Naive thymus-derived CD8-positive, alpha-beta T cell (primary cell): ENCODE data around the gene CFAP221. TPM values are rescaled to one million over a fixed set of nuclear protein-coding genes. Genes with fewer than 3 reads are reported as not detected.

ENCODE experiments used
- ATAC-seq, 2 donors: fragments of 150-1000 bp; cut with Tn5 transposase in 1 of 2; sonication (Bioruptor Pico), chemical (Tn5 transposase) in 1 of 2; 1 replicate in 1 of 2; 2 replicates in 1 of 2; pipeline ENCODE4 v1.10.0; 2021; ENCODE audit warnings: mild to moderate bottlenecking in 2 of 2, moderate library complexity in 2 of 2
- POLR2A ChIA-PET: fragments of 350-600 bp; sonication (Branson Sonifier 250); formaldehyde crosslinking; loops from one replicate; lab custom pipeline; 2021; ENCODE audit warnings: antibody characterized with exemption; lab: Charles Lee
- DNase-seq, 10 donors: peaks; one replicate each; pipeline versions ENCODE4 v3.0.0 to v3.0.0-alpha.2; 2020 to 2022
- H3K27ac Mint-ChIP-seq, 10 donors: one replicate each; pipeline ENCODE4 v1.8.0; 2020 to 2022; ENCODE audit warnings: mild to moderate bottlenecking in 10 of 10, mixed read lengths in 10 of 10, moderate library complexity in 4 of 10, inconsistent platforms in 1 of 10
- H3K27me3 Mint-ChIP-seq, 5 donors: one replicate each; pipeline ENCODE4 v1.8.0; 2021 to 2022; ENCODE audit warnings: mixed read lengths in 5 of 5
- H3K36me3 Mint-ChIP-seq, 3 donors: one replicate each; pipeline ENCODE4 v1.8.0; 2020 to 2022; ENCODE audit warnings: mixed read lengths in 3 of 3, mild to moderate bottlenecking in 2 of 3, inconsistent platforms in 1 of 3
- H3K4me1 Mint-ChIP-seq, 4 donors: one replicate each; pipeline ENCODE4 v1.8.0; 2021 to 2022; ENCODE audit warnings: mixed read lengths in 4 of 4
- H3K4me3 Mint-ChIP-seq, 10 donors: one replicate each; pipeline ENCODE4 v1.8.0; 2020 to 2022; ENCODE audit warnings: mild to moderate bottlenecking in 10 of 10, mixed read lengths in 10 of 10, moderate library complexity in 6 of 10, inconsistent platforms in 1 of 10
- H3K9me3 Mint-ChIP-seq, 9 donors: one replicate each; pipeline ENCODE4 v1.8.0; 2020 to 2022; ENCODE audit warnings: mixed read lengths in 9 of 9, mild to moderate bottlenecking in 3 of 9, inconsistent platforms in 1 of 9, moderate library complexity in 1 of 9
- polyA plus RNA-seq, 3 donors: library from polyadenylated mRNA; unstranded; fragments of 300-500 nt; fragmentation: Illumina TruSeq; gene quantifications; one replicate each; pipeline ENCODE4 v1.2.3, GENCODE V29; 2021
- total RNA-seq, 8 experiments: library from RNA in 2 of 8; stranded (reverse) in 2 of 8; gene quantifications; one replicate each; pipeline ENCODE4 v1.2.3 and lab custom pipeline; 2021 to 2026

The CFAP221 gene
- total and polyA plus RNA-seq, 5 experiments from 2014 or later, result not detected

- H3K36me3 Mint-ChIP-seq, result peaks cover 0 to 3% (median 0%) of the 10 kb centered on the region in 3 donors
- no peak for ATAC-seq
- peaks cover 0 to 8% (median 5%) of the 10 kb centered on the region in 4 donors for H3K4me1 Mint-ChIP-seq
- H3K27ac Mint-ChIP-seq, result no peak overlapping the region
- peaks cover 0 to 3% (median 0%) of the 10 kb centered on the region in 9 donors for H3K9me3 Mint-ChIP-seq
- DNase-seq, result peak in 7 of 10 donors; percentile 20 to 40 (median 28)
- POLR2A ChIA-PET, result interaction anchor here (0.6 kb wide), 1 partner anchor 19 kb away, joined by 4 read pairs; the partner anchor contains the start of gene TMEM177
- H3K4me3 Mint-ChIP-seq, result peak overlapping the region in 1 of 10 donors; percentile 6
- peaks cover 2 to 16% (median 8%) of the 10 kb centered on the region in 5 donors for H3K27me3 Mint-ChIP-seq
These were observed 115.5 kb downstream of the CFAP221 start for GRCh38 chr2:119659601-119660342.

GRCh38 chr2:119660343-119660658 is 116.1 kb downstream of the CFAP221 start:
- Mint-ChIP-seq H3K27ac (no peak overlapping the region), H3K4me3 (peak overlapping the region in 1 of 10 donors; percentile 6)
- ATAC-seq, result no peak

DNA sequence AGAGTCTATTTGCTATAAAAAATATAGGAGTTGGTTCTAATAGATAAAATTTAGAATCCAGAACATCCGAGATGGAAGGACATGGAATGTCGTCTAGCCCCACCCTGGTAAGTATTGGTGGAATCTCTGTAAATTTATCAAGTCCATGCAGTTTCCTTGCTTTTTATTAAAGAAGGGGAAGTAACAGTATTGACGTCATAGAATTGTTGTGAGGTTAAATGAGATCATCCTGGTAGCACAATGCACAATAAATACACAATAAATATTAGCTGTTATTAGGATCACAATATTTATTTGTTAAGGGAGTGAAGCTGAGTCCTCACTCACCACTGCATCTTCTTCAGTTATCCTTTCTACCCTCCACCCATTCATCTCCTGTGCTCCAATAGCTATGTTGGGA is 118.0 kb downstream of the CFAP221 start:
- ATAC-seq (no peak), DNase-seq (no peak)
- no peak overlapping the region for H3K27ac Mint-ChIP-seq
- no peak overlapping the region for H3K4me3 Mint-ChIP-seq
- H3K4me1 Mint-ChIP-seq, result peaks cover 0 to 8% (median 5%) of the 10 kb centered on the region in 4 donors
- peaks cover 2 to 13% (median 8%) of the 10 kb centered on the region in 5 donors for H3K27me3 Mint-ChIP-seq
- POLR2A ChIA-PET, result interaction anchor here (1.0 kb wide), 1 partner anchor 16 kb away, joined by 4 read pairs; no protein-coding TSS in a partner anchor
- H3K9me3 Mint-ChIP-seq, result peaks cover 0 to 10% (median 0%) of the 10 kb centered on the region in 9 donors
- H3K36me3 Mint-ChIP-seq, result peaks cover 0 to 5% (median 0%) of the 10 kb centered on the region in 3 donors

More at GRCh38 chr2:119660343-119660658, 116.1 kb downstream of the CFAP221 start:
- POLR2A ChIA-PET, result no interaction called here
- peaks cover 0 to 9% (median 0%) of the 10 kb centered on the region in 9 donors for H3K9me3 Mint-ChIP-seq
- H3K27me3 Mint-ChIP-seq, result peaks cover 2 to 17% (median 7%) of the 10 kb centered on the region in 5 donors
- DNase-seq, result no peak
- H3K4me1 Mint-ChIP-seq, result peaks cover 0 to 8% (median 5%) of the 10 kb centered on the region in 4 donors
- H3K36me3 Mint-ChIP-seq, result peaks cover 0 to 5% (median 0%) of the 10 kb centered on the region in 3 donors

DNA sequence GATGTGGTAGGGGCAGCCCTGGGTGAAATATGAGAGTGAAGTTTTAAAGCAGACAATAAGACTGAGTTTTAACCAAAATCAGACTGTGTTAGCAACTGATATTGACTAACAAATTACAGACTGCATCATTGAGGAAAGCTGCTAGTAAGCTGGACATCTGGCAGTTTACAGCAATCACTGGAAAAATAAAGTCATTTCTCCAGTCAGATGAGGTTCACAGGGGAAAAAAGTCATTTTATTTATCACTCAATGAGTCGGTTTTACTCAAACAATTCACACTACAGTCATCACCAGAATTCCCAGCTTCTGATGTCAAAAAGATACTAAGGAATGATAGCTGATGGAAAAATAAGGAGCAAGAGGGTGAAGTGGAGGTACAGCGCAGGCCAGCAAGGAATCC is 124.3 kb downstream of the CFAP221 start:
- no peak for ATAC-seq
- H3K36me3 Mint-ChIP-seq, result peaks cover 0 to 5% (median 0%) of the 10 kb centered on the region in 3 donors
- peak overlapping the region in 1 of 10 donors; percentile 25 for H3K27ac Mint-ChIP-seq
- H3K4me3 Mint-ChIP-seq, result no peak overlapping the region
- H3K9me3 Mint-ChIP-seq, result peaks cover 0 to 10% (median 0%) of the 10 kb centered on the region in 9 donors
- DNase-seq, result no peak
- peaks cover 0 to 1% (median 0%) of the 10 kb centered on the region in 4 donors for H3K4me1 Mint-ChIP-seq
- H3K27me3 Mint-ChIP-seq, result peaks cover 0 to 6% (median 2%) of the 10 kb centered on the region in 5 donors
- POLR2A ChIA-PET, result no interaction called here

DNA sequence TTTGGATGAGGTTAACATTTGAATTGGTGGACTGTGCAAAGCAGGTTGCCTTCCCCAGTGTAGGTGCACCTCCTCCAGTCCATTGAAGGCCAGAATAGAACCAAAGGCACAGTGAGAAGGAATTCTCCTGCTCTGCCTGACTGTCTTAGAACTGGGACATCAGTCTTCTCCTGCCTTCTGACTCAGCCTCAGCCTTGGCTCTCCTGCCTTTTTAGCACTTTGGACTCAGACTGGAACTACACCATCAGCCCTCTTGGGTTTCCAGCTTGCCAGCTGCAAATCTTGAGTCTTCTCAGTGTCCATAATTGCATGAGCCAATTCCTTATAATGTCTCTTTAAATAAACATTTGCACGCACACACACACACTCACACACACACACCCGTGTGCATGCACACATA is 126.8 kb downstream of the CFAP221 start:
- H3K4me1 Mint-ChIP-seq, result peaks cover 0 to 1% (median 0%) of the 10 kb centered on the region in 4 donors
- no peaks in the 10 kb centered on the region for H3K9me3 Mint-ChIP-seq
- POLR2A ChIA-PET, result no interaction called here
- peak overlapping the region in 1 of 10 donors; percentile 43 for H3K27ac Mint-ChIP-seq
- DNase-seq (no peak), ATAC-seq (no peak)
- H3K4me3 Mint-ChIP-seq, result no peak overlapping the region
- peaks cover 0 to 4% (median 0%) of the 10 kb centered on the region in 5 donors for H3K27me3 Mint-ChIP-seq
- H3K36me3 Mint-ChIP-seq, result no peaks in the 10 kb centered on the region

- no peaks in the 10 kb centered on the region for H3K36me3 Mint-ChIP-seq
- ATAC-seq (no peak), DNase-seq (no peak)
- peak overlapping the region in 1 of 10 donors; percentile 40 for H3K27ac Mint-ChIP-seq
- H3K27me3 Mint-ChIP-seq, result peaks cover 0 to 2% (median 0%) of the 10 kb centered on the region in 5 donors
- H3K4me1 Mint-ChIP-seq, result no peaks in the 10 kb centered on the region
- POLR2A ChIA-PET, result no interaction called here
- H3K4me3 Mint-ChIP-seq, result no peak overlapping the region
- H3K9me3 Mint-ChIP-seq, result no peaks in the 10 kb centered on the region
These were observed 127.5 kb downstream of the CFAP221 start for GRCh38 chr2:119671752-119672151.

GRCh38 chr2:119672161-119672862 is 128.1 kb downstream of the CFAP221 start:
- H3K4me1 Mint-ChIP-seq, result no peaks in the 10 kb centered on the region

DNA sequence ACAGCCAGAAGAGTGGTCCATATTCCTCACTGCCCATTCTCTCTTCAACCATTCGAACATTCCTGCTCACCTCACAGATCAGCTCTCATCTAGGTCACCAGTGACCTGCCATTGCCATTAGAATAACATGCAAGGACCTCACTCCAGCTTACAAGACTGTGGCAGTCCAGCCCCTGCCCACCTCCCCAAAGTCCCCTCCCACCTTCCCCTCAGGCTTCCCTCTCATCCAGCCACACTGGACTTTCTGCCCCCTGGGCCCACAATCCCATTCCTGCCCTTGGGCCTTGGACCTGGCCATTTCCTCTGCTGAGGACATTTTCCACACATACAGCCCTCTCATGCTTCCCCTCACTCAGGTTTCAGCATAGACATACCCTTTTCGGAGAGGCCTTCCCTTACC is 129.5 kb downstream of the CFAP221 start:
- H3K4me3 Mint-ChIP-seq, result no peak overlapping the region
- no peaks in the 10 kb centered on the region for H3K27me3 Mint-ChIP-seq
- H3K27ac Mint-ChIP-seq, result peak overlapping the region in 1 of 10 donors; percentile 25
- ATAC-seq (no peak), DNase-seq (peak in 1 of 10 donors; percentile 8)
- H3K36me3 Mint-ChIP-seq, result no peaks in the 10 kb centered on the region
- peaks cover 5 to 11% (median 9%) of the 10 kb centered on the region in 4 donors for H3K4me1 Mint-ChIP-seq
- POLR2A ChIA-PET, result interaction anchor here (0.8 kb wide), 1 partner anchor 502 kb away, joined by 3 read pairs; no protein-coding TSS in a partner anchor
- H3K9me3 Mint-ChIP-seq, result peaks cover 0 to 4% (median 0%) of the 10 kb centered on the region in 9 donors

More at GRCh38 chr2:119672161-119672862, 128.1 kb downstream of the CFAP221 start:
- Mint-ChIP-seq H3K27me3 (peaks cover 0 to 2% (median 0%) of the 10 kb centered on the region in 5 donors), H3K27ac (no peak overlapping the region), H3K9me3 (no peaks in the 10 kb centered on the region), H3K4me3 (no peak overlapping the region), H3K36me3 (no peaks in the 10 kb centered on the region)
- DNase-seq (no peak), ATAC-seq (no peak)
- POLR2A ChIA-PET, result no interaction called here

GRCh38 chr2:119674711-119675500 is 130.7 kb downstream of the CFAP221 start:
- H3K9me3 Mint-ChIP-seq, result peaks cover 0 to 4% (median 0%) of the 10 kb centered on the region in 9 donors
- POLR2A ChIA-PET, result interaction anchor here (0.8 kb wide), 1 partner anchor 9 kb away, joined by 3 read pairs; no protein-coding TSS in a partner anchor
- DNase-seq (peak in 1 of 10 donors; percentile 12), ATAC-seq (no peak)
- H3K4me3 Mint-ChIP-seq, result no peak overlapping the region
- H3K27me3 Mint-ChIP-seq, result no peaks in the 10 kb centered on the region
- no peaks in the 10 kb centered on the region for H3K36me3 Mint-ChIP-seq
- H3K4me1 Mint-ChIP-seq, result peaks cover 11 to 18% (median 17%) of the 10 kb centered on the region in 4 donors
- H3K27ac Mint-ChIP-seq, result peak overlapping the region in 4 of 10 donors; percentile 2 to 68 (median 44)

GRCh38 chr2:119678021-119678656 is 133.9 kb downstream of the CFAP221 start:
- Mint-ChIP-seq H3K27ac (peak overlapping the region; percentile 91 to 100 (median 94)), H3K4me1 (peaks cover 22 to 41% (median 36%) of the 10 kb centered on the region in 4 donors), H3K9me3 (peaks cover 0 to 4% (median 0%) of the 10 kb centered on the region in 9 donors), H3K36me3 (peaks cover 0 to 10% (median 0%) of the 10 kb centered on the region in 3 donors), H3K27me3 (no peaks in the 10 kb centered on the region), H3K4me3 (peak overlapping the region; percentile 83 to 98 (median 96))
- peak; percentile 45 to 56 for ATAC-seq
- DNase-seq, result peak in 9 of 10 donors; percentile 33 to 75 (median 49)
- POLR2A ChIA-PET, result interaction anchor here (0.6 to 5.6 kb wide), 15 partner anchors 13 to 1972 kb away, joined by 3 to 57 read pairs (median 4); partner anchors contain the start of genes EPB41L5 and PTPN4

DNA sequence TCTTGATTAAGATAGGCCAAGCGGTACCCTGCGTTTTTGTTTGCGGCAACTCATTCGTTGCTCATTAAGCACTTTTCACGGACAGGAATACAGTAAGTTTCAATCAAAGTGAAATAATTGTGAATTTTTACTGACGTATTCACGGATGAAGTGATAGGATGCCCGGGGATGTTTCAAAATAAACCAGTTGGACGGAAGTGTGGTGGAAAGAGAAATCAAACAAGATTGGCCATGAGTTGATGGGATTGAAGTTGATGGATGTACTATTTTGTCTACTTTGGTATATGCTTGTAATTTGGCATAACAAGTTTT is 135.2 kb downstream of the CFAP221 start:
- Mint-ChIP-seq H3K9me3 (peaks cover 0 to 4% (median 0%) of the 10 kb centered on the region in 9 donors), H3K27me3 (no peaks in the 10 kb centered on the region), H3K27ac (peak overlapping the region; percentile 32 to 100 (median 94)), H3K4me3 (peak overlapping the region; percentile 83 to 98 (median 96)), H3K36me3 (peaks cover 0 to 13% (median 0%) of the 10 kb centered on the region in 3 donors), H3K4me1 (peaks cover 26 to 49% (median 41%) of the 10 kb centered on the region in 4 donors)
- DNase-seq (no peak), ATAC-seq (no peak)
- POLR2A ChIA-PET, result interaction anchor here (0.7 to 5.6 kb wide), 7 partner anchors 12 to 1970 kb away, joined by 3 to 57 read pairs (median 6); partner anchors contain the start of gene PTPN4
